CD4-positive, alpha-beta T cell treated with Interleukin-4 for 4 hours (primary cell): ENCODE measurements around the gene C10orf71.

Source experiments
- DNase-seq: peaks from one replicate; pipeline ENCODE4 v3.0.0-alpha.2; 2020

Gene C10orf71

GRCh38 chr10:49296836-49297235 lies 2.1 kb upstream of the C10orf71 start:
- no peak for DNase-seq

GRCh38 chr10:49297818-49298670 lies 926 bp upstream of the C10orf71 start:
- DNase-seq, result no peak

- no peak for DNase-seq
Measured at GRCh38 chr10:49298671-49298982, 343 bp upstream of the C10orf71 start.

- DNase-seq, result no peak
Measured at GRCh38 chr10:49299816-49300139, 808 bp downstream of the C10orf71 start.

- DNase-seq, result no peak
Measured at GRCh38 chr10:49300140-49300974, 1.4 kb downstream of the C10orf71 start.

- no peak for DNase-seq
Measured at GRCh38 chr10:49301302-49301701, 2.3 kb downstream of the C10orf71 start.

GRCh38 chr10:49302088-49302487 lies 3.1 kb downstream of the C10orf71 start:
- no peak for DNase-seq

GRCh38 chr10:49303711-49304110 lies 4.7 kb downstream of the C10orf71 start:
- DNase-seq, result no peak

GRCh38 chr10:49304137-49304536 lies 5.2 kb downstream of the C10orf71 start:
- no peak for DNase-seq

- no peak for DNase-seq
Measured at GRCh38 chr10:49307921-49308320, 9.0 kb downstream of the C10orf71 start.

- DNase-seq, result no peak
Measured at GRCh38 chr10:49308881-49309280, 9.9 kb downstream of the C10orf71 start.

GRCh38 chr10:49309691-49310411 lies 10.9 kb downstream of the C10orf71 start:
- peak; percentile 17 for DNase-seq

- peak; percentile 37 for DNase-seq
Measured at GRCh38 chr10:49310460-49310859, 11.5 kb downstream of the C10orf71 start.

- no peak for DNase-seq
Measured at GRCh38 chr10:49310901-49311554, 12.1 kb downstream of the C10orf71 start.

GRCh38 chr10:49311555-49312236 lies 12.7 kb downstream of the C10orf71 start:
- no peak for DNase-seq

- DNase-seq, result no peak
Measured at GRCh38 chr10:49312246-49312869, 13.4 kb downstream of the C10orf71 start.

GRCh38 chr10:49313501-49314070 lies 14.6 kb downstream of the C10orf71 start:
- DNase-seq, result no peak

GRCh38 chr10:49314806-49315205 lies 15.8 kb downstream of the C10orf71 start:
- no peak for DNase-seq

GRCh38 chr10:49318028-49318427 lies 19.1 kb downstream of the C10orf71 start:
- DNase-seq, result no peak

GRCh38 chr10:49318755-49319154 lies 19.8 kb downstream of the C10orf71 start:
- no peak for DNase-seq

- DNase-seq, result no peak
Measured at GRCh38 chr10:49319206-49319605, 20.2 kb downstream of the C10orf71 start.

- DNase-seq, result no peak
Measured at GRCh38 chr10:49320191-49320590, 21.2 kb downstream of the C10orf71 start.
